GM23248 (cell line): ENCODE measurements around the gene WFIKKN1.

Experiments
- EZH2 ChIP-seq: fragments of 200-600 bp; sonication (generic); IDR thresholded peaks from 2 replicates; pipeline ENCODE4 v1.6.1; 2018; ENCODE audit warnings: antibody characterized with exemption, mild to moderate bottlenecking; ENCODE audit not compliant: insufficient read depth, poor library complexity, severe bottlenecking
- EZH2phosphoT487 ChIP-seq: fragments of 200-600 bp; sonication (generic); IDR thresholded peaks from 2 replicates; pipeline ENCODE4 v1.6.1; 2018; ENCODE audit warnings: antibody characterized with exemption, moderate library complexity, mild to moderate bottlenecking, low read depth; ENCODE audit not compliant: insufficient read depth

- no peak for TF ChIP-seq EZH2phosphoT487
- no peak for TF ChIP-seq EZH2
These were observed 34.1 kb upstream of the WFIKKN1 start for GRCh38 chr16:596736-597060.
